Glutamatergic neuron (in vitro differentiated cells): ENCODE data around the gene CREBBP. TPM values are rescaled to one million over a fixed set of nuclear protein-coding genes. Genes with fewer than 3 reads are reported as not detected.

Experiments used
- DNase-seq: peaks from one replicate; pipeline ENCODE4 v3.0.0; 2022
- H3K27ac Mint-ChIP-seq: one replicate; pipeline ENCODE4 v1.8.0; 2020; ENCODE audit warnings: mild to moderate bottlenecking, mixed read lengths, inconsistent platforms; ENCODE audit not compliant: unreplicated experiment
- H3K27me3 Mint-ChIP-seq: one replicate; pipeline ENCODE4 v1.8.0; 2020; ENCODE audit warnings: mild to moderate bottlenecking, moderate library complexity, mixed read lengths, inconsistent platforms; ENCODE audit not compliant: unreplicated experiment
- H3K36me3 Mint-ChIP-seq: one replicate; pipeline ENCODE4 v1.8.0; 2020; ENCODE audit warnings: mild to moderate bottlenecking, mixed read lengths, inconsistent platforms; ENCODE audit not compliant: unreplicated experiment
- H3K4me1 Mint-ChIP-seq: one replicate; pipeline ENCODE4 v1.8.0; 2020; ENCODE audit warnings: mild to moderate bottlenecking, low read depth, mixed read lengths, inconsistent platforms; ENCODE audit not compliant: unreplicated experiment
- H3K4me3 Mint-ChIP-seq: one replicate; pipeline ENCODE4 v1.8.0; 2020; ENCODE audit warnings: mild to moderate bottlenecking, mixed read lengths, inconsistent platforms; ENCODE audit not compliant: unreplicated experiment
- H3K9me3 Mint-ChIP-seq: one replicate; pipeline ENCODE4 v1.8.0; 2020; ENCODE audit warnings: mild to moderate bottlenecking, moderate library complexity, mixed read lengths, inconsistent platforms; ENCODE audit not compliant: unreplicated experiment
- CTCF ChIP-seq: fragments of 200-600 bp; sonication (generic); IDR thresholded peaks from one replicate; pipeline ENCODE4 v1.5.0; 2021; ENCODE audit not compliant: partially characterized antibody, unreplicated experiment
- total RNA-seq: library from RNA; stranded (reverse); fragmentation: NEBNext Ultra II Directional; extraction: Animal tissue kit (Norgen Biotek cat#: 25700); gene quantifications from one replicate; pipeline ENCODE4 v1.2.1, GENCODE V29; 2021; ENCODE audit not compliant: unreplicated experiment

The CREBBP gene
- total RNA-seq, 1 donor from 2014 or later, result 96.9 TPM

GRCh38 chr16:3754772-3755171, 125.7 kb downstream of the CREBBP start:
- Mint-ChIP-seq H3K36me3 (no peaks in the 10 kb centered on the region), H3K4me3 (no peak overlapping the region), H3K27me3 (no peaks in the 10 kb centered on the region), H3K27ac (no peak overlapping the region), H3K9me3 (peaks cover under 1% of the 10 kb centered on the region), H3K4me1 (peaks cover 5% of the 10 kb centered on the region)
- no peak for DNase-seq
- TF ChIP-seq CTCF, result no peak

- H3K4me1 Mint-ChIP-seq, result peaks cover 5% of the 10 kb centered on the region
- no peaks in the 10 kb centered on the region for H3K36me3 Mint-ChIP-seq
- no peak overlapping the region for H3K4me3 Mint-ChIP-seq
- H3K27me3 Mint-ChIP-seq, result no peaks in the 10 kb centered on the region
- no peak for DNase-seq
- no peak overlapping the region for H3K27ac Mint-ChIP-seq
- peaks cover 1% of the 10 kb centered on the region for H3K9me3 Mint-ChIP-seq
- no peak for TF ChIP-seq CTCF
Measured at GRCh38 chr16:3754081-3754703, 126.3 kb downstream of the CREBBP start.

- Mint-ChIP-seq H3K36me3 (no peaks in the 10 kb centered on the region), H3K4me3 (no peak overlapping the region), H3K4me1 (peaks cover 5% of the 10 kb centered on the region), H3K27me3 (no peaks in the 10 kb centered on the region), H3K27ac (peak overlapping the region; percentile 2), H3K9me3 (peaks cover 1% of the 10 kb centered on the region)
- no peak for TF ChIP-seq CTCF
- no peak for DNase-seq
Measured at GRCh38 chr16:3752984-3753383, 127.5 kb downstream of the CREBBP start.

- H3K4me1 Mint-ChIP-seq, result peaks cover 7% of the 10 kb centered on the region
- H3K27me3 Mint-ChIP-seq, result peaks cover 4% of the 10 kb centered on the region
- H3K4me3 Mint-ChIP-seq, result no peak overlapping the region
- H3K36me3 Mint-ChIP-seq, result peaks cover 5% of the 10 kb centered on the region
- H3K27ac Mint-ChIP-seq, result peak overlapping the region; percentile 48
- no peak for DNase-seq
- no peak for TF ChIP-seq CTCF
- peaks cover 6% of the 10 kb centered on the region for H3K9me3 Mint-ChIP-seq
Measured at GRCh38 chr16:3751878-3752277, 128.6 kb downstream of the CREBBP start.

- DNase-seq, result no peak
- Mint-ChIP-seq H3K27me3 (peaks cover 12% of the 10 kb centered on the region), H3K4me1 (peaks cover 13% of the 10 kb centered on the region), H3K36me3 (peaks cover 6% of the 10 kb centered on the region), H3K27ac (peak overlapping the region; percentile 22), H3K4me3 (no peak overlapping the region), H3K9me3 (peaks cover 9% of the 10 kb centered on the region)
- no peak for TF ChIP-seq CTCF
Measured at GRCh38 chr16:3748307-3748706, 132.2 kb downstream of the CREBBP start.
